Measurements from ENCODE around the gene BRD7. TPM values are rescaled to one million over a fixed set of nuclear protein-coding genes. Genes with fewer than 3 reads are reported as not detected.

Gene BRD7
- polyA plus RNA-seq, 5 donors: 86.5 to 122 (median 104) TPM

DNA sequence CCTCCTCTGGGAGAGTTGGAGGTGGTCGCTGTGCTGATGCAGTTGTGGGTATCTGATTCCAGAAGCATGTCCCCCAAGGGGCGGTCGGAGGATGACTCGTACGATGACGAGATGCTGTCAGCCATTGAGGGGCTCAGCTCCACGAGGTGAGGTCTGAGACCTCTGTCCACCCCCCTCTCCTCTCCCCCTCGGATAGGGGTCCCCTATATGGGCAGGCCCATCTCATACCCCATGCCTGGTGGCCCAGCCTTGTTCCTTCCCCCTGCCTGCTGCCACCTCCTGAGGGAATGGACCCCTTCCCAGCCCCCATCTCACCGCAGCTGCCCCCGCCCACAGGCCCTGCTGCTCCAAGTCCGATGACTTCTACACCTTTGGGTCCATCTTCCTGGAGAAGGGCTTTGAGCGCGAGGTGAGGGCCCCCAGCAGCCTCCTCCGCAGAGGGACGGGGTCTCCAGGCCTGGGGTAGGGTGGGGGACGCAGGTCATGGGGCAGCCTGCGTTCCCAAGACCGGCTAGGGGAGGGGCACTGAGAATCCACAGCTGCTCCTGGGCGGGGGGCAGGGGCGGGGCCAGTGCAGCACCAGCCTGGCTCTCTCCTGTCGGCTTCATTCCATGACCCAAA is 63.2 kb downstream of the BRD7 start:
- no peak for DNase-seq

DNA sequence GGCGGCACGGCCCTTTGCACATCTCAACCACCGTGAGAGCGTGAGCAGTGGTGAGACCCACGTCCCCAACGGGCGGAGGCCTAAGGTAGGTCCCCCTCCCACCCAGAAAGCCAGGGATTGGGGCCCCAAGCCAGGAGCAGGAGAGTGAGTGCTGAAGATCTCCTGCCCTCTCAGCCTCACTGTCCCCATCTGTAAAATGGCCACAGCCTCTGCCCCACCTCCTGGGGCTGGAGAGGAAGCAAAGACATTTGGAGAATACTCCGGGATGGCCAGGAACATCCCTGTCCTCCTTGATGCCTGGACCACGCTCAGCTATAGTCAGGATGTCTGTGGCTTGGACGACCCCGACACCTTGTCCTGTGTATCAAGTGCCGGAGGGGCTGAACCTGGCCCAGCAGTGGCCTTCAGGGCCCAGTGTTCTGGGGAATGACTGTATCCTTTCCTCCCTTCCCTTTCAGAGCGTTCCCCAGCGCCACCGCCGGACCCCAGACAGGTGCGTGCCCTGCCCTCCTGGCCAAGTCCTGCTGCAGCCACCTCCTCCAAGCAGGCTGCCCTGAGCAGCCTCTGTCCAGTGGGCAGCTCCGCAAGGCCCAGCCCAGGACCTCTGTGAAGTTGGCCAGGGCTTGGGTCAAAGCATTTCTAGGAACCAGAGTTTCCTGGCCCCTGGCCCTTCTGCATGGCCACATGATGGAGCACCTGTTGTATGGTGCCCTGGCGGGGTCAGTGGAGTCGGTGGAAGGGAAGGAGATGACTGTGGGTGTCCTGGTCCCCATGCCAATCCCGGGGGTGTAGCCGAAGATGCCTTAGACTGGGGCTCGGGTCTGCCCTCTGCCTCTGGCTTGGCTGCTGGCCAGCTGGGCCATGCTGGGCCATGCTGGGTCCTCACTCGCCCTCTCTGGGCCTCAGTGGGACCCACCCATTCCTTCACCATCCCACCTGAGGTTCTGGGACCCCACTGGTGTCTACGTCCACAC is 64.0 kb downstream of the BRD7 start:
- DNase-seq: no peak

DNA sequence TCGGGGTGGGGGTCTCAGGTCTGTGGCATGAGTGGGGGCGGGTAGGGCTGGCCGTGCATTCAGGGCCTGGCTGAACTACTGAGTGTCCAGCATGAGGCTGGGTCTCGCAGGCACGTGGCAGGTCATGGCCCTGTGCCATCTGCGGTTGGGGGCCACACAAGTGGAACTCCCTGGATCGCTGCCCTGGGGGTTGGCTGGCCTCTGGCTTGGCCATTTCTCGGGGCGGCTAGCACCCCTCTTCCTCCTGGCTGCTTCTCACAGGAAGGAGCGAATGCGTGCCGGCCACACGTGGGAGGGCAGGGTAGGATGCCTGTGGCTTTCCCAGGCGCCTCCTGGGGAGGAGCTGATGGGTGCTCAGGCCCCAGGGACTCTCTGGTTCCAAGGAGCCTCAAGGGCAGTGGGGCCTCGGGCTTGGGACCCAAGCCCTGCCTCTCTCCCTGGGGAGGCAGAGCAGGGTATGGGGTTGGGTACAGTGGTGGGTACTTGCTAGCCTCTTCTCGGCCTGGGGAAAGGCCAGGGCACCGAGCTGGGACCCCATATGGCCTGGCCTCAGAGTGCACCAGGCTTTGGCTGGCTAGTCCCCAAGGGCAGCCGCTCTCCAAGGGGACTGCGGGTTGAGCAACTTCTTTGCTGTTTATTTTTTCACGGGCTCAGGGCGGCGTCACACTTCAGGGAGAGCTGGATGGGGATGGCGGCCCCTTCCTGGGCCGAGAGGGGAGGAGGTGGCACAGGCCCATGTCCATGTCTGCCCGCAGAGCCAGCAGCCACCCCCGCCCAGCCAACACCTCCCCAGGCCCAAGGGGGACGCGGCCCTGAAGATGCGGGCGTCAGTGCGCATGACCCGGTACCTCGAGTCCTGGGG is 65.0 kb downstream of the BRD7 start:
- DNase-seq: peak in 1 of 2 donors; percentile 36

DNA sequence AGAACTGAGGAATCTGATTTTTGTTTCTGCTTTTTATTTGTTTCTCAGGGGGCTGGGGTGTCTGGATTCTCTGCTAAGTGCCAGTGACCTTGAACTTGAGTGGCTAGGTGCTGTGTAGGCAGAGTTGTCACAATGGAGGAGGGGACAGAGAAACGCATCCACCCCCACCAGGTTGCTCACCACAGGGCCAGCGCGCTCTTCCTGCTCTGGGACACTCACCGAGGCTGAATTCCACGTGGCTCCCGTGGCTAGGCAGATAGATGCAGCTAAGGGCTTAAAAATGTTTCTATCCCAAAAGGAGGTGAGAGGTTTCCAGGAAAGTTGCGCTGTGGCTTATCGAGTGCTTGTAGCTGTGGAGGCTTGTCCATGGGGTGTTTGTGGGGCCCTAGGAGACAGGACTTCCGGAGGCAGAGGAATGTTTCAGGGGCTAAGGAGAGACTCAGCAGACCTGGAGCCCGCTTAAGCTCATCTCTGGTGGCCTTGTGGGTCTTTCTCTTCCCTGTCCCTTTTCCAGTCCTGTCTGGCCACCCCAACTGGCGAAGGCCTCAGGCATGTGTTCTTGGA is 65.7 kb downstream of the BRD7 start:
- DNase-seq: no peak

DNA sequence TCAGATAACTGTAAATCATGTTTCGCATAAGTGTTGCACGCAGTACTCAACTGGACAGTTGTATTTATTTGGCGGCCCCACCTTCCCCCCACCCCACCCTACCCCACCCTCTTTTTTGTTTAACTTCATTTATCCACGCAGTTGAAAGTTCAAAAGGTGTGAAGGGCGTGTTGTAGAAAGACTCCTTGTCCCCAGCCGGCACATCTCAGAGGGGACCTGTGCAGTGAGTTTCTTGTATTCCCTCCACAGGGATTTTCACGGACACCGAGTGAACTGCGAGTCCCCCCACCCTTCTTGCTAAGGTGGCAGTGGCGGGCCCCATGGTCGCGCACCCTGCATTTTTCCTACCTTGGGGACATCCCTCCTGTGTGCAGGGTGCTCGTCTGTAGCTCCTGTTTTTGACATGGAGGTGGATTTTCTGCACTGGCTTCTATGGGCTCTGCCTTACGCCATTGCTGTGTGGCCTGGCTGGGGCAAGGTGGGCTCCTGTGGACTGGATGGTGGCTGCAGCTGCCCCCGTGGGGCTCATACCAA is 66.2 kb downstream of the BRD7 start:
- DNase-seq: no peak

DNA sequence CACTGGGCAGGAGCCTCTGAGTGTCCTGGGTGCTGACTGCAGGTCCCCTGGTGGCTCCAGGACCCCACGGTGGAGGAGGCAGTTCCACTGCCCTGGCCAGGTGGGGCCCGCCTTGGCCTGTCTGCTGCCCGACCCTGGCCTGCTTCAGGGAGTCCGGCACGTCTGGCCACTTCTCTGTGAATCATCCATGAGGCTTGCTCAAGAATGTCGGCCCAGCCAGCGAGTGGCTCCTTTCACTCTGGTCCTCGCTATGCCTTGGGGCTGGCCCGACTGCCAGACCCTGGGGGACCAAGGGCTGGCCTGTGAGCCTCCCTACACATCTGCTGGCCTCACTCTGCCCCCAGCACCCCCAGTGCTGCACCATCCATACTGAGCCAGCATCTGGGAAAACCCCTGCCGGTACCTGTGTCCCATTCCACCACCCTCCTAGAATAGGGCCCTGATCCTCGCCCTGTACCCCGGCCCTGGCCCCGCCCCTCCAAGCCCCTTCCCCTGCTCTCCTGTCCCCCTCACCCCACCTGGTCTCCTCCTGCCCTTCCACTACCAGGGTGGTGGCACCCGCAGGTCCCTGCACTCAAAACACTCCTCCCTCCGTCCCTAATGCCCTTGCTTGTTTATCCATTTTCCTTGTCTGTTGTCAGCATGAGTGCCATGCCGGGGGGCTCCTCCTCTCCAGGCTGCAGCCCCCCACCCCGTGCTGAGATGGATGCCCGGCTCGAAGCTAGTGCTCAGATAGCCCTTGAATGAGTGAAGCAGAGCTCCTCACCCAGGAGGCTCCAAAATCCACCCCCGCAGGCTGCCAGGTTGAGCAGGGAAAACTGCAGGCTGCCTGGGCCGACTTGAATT is 66.9 kb downstream of the BRD7 start:
- DNase-seq: no peak

DNA sequence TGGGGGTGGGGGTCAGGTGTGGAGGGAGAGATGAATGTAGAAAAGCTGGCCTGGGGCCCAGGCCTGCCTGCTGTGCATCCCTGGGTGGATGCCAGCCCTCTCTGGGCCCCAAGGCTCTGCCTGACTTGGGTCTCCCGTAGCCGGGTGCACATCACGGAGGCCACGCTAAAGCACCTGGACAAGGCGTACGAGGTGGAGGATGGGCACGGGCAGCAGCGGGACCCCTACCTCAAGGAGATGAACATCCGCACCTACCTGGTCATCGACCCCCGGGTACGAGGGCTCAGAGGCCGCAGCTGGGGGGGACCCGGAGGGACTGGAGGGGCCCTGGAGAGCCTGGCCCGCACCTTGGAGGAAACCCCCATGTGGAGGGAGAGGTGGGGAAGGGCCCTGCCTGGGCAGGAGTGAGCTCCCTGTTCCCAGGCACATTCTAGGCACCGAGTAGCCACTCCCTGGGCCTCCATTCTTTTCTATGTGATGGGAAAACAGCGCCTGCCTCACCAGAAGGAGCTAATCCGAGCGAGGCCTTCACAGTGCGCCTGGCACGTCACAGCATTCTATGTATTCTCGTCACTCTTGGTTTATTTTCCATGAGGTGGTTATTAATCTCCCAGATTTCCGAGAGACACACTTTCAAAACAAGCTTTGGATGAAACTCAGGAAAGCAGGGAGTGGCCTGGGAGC is 67.7 kb downstream of the BRD7 start:
- DNase-seq: no peak

DNA sequence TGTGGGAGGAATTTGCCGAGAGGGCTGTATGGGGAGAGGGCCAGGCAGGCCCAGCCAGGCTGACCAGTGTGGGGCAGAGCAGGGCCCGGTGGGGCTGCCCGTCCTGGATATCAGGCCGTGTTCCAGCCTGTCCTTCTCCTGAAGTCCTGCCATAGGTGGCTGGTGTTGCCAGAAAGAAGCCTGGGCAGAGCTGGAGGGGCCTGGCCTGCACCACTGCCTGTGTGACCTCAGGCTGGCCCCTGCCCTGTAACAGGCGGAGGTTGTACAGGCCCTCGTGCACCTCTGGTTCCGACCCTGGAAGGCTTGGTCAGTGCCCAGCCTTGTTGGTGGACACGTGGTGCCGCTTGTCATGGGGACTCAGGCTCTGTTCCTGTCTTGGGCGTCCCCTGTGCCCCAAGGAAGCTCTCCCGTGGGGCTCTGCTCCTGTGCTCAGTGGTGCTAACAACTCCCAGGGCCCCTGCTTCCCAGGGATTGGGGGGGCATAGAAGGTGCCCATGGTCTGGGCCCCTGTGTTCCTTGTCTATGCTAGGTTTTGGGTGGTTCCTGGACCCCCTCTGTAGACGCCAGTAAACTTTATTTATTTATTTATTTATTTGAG is 69.2 kb downstream of the BRD7 start:
- no peak for DNase-seq

DNA sequence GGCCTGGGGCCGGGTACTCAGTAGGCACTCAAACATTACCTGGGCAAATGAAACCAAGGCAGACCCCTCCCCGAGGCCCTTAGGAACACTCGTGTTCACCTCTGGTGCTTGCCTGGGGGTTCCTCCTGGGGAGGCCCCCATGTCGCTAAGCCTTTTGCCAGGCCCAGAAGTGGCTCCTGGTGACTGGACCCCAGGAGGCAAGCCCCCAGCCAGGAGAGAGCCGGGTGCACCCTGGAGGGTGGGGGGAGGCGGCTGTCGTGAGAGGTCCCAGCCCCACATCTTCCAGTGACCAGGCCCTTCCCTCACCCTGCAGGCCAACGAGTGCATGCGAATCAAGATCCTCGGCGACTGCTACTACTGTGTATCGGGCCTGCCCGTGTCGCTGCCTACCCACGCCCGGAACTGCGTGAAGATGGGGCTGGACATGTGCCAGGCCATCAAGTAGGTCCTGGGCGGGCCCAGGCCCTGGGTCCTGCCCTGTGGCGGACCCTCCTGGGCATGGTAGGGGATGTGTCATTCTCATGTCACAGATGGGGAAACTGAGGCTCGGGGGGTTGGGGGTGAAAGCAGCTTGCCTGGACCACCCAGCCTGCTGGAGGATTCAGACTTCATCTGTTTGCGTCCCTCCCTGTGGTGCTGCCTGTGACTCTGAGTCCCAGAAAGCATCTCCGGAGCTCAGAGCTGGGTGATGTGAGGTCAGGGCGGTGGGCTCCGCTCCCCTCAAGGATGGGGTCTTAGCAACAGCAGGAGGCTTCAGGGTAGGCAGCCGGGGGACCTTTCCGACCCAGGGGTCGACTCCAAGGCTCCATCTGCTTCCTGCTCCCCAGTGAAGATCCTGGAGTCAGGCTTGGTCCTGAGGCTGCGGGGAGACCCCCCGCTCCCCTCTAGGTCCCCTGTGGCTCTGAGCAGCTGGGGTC is 69.9 kb downstream of the BRD7 start:
- DNase-seq: no peak

DNA sequence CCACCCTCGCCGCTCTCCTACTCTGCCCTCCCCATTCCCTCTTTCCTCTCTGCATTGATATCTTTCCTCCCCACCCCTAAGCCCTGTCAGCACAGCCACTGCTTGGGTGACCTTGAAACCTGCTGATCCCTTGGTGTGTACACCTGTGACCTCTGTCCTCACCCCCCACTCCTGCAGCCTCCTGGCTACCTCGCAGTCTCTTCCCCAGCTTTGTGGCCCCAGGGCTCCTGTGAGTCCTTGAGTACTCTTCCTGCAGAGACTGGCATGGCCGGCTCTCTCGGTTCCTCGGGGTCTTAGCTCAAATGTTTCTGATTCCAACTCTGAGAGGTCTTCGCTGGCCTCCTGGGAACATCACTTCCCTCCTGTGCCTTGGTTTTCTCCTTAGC is 70.7 kb downstream of the BRD7 start:
- DNase-seq: no peak

DNA sequence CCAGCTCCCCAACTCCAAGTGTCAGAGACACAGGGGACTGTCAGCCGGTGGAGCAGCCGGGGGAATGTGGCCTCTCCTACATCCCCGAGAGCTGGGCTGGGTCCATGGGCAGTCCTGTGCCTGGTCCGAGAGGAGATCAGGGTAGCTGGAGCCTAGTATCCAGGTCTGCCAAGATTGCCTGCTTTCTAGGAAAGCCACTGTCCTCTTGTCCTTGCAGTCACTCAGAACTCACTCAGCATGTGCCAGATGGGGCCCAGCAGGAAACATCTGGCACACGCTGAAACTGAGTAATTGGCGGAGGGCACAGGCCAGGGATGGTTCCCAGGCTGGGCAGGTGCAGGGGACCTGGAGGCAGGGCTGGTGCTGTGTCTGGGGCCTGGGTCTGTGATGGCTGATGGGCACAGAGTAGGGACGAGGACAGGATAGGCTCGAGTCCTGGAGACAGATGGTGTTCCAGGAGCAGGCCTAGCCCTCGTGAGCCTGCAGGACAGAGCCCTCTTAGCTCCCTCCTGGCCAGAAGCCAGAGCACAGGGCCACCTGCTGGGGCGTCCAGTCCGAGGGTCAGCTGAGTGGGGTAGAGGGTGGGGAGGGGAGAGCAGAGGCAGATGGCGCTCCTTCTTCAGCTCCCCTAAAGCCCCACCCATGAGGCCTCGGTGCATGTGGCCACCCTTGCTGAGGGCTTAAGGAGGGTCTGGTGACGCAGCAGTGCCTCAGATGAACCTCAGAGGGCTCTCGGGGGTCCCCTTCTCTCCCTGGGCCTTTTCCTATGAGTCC is 71.3 kb downstream of the BRD7 start:
- no peak for DNase-seq

DNA sequence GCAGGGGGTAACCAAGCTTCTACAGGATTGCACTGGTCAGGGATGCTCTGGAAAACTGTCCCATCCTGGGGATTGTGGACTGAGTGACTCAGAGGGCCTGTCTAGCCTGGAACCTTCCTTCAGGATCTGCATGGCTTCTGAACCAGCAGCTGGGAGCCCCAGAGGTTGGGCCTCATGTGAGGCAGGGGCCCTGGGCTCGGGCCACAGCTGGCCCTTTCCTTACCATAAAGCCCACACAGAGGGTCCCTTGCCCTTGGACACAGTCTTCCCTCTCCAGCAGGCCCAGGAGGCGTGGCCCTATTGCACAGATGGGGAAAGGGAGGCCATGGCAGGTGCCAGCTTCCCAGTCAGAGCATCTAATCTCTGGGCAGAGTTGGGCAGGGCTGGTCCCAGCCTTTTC is 72.0 kb downstream of the BRD7 start:
- DNase-seq: no peak

DNA sequence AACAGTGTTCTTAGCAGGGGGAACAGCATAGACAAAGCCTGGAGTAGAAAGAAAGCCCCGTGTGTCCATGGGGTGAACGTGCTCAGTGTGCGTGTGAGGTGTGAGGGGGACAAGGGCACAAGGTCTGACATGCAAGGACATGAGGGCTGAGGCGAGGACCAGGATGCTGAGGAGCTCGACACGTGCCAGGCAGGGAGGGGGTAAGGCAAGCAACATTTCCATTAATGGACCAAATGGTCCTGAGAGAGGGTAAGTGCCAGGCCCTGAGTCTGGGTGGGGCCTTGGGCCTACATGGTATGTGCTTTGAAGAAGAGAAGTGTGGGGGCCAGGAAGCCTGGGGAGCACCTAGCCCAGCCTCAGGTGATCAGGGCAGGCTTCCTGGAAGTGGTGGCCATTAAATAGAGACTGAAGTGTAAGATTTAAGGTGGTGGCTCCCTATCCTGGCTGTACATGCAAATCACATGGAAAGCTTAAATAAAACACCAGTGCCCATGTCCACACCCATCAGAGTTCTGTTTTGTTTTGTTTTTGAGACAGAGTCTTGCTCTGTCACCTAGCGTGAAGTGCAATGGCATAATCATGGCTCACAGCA is 73.2 kb downstream of the BRD7 start:
- no peak for DNase-seq

DNA sequence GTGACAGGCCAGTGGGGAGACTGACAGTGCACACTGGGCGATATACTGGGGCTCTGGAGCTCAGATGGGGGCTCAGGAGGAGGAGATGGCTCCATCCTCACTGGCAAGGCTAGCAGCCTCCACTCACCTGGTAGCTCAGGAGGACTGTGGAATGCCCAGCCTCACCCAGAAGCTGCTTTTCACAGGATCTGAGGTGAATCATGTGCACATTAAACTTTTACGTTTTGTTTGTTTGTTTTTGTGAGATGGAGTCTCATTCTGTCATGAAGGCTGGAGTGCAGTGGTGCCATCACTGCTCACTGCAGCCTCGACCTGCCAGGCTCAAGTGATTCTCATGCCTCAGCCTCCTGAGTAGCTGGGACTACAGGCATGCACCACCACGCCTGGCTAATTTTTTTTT is 73.8 kb downstream of the BRD7 start:
- DNase-seq: no peak

DNA sequence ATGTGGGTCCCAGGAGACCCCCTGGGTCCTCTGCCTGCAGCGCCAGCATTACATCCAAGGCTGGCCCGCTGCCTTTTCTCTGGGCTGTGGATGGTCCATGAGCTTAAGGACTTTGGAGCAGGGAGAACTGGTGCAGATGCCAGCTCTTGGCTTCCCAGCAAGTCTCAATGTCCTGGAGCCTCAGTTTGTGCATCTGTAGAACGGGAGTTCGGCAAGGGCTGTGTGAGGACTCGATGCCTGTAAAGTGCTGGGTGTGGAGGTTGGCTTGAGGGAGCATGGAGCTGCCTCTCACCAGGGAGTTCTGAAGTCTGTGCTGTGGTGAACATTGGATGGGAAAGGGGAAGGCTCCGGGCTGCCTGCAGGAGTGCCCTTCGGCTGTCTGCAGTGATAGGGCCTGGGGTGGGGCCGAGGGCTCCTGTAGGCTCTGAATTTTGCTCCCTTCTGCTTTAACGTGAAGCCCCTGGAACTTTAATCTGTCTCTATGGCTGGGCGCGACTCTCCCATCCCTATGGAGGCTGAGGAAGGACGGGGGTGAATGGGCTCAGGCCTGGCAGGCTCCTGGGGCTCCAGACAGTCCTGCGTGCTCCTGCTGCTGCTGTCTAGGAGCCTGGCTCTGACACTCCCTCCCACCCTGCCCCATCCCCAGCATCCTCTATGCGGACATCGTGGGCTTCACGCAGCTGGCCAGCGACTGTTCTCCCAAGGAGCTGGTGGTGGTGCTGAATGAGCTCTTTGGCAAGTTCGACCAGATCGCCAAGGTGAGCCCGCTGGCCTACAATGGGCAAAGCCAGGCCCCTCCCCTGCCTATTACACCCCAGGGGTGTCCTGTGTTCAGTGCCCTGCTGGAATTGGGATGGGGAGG is 74.6 kb downstream of the BRD7 start:
- DNase-seq: no peak

DNA sequence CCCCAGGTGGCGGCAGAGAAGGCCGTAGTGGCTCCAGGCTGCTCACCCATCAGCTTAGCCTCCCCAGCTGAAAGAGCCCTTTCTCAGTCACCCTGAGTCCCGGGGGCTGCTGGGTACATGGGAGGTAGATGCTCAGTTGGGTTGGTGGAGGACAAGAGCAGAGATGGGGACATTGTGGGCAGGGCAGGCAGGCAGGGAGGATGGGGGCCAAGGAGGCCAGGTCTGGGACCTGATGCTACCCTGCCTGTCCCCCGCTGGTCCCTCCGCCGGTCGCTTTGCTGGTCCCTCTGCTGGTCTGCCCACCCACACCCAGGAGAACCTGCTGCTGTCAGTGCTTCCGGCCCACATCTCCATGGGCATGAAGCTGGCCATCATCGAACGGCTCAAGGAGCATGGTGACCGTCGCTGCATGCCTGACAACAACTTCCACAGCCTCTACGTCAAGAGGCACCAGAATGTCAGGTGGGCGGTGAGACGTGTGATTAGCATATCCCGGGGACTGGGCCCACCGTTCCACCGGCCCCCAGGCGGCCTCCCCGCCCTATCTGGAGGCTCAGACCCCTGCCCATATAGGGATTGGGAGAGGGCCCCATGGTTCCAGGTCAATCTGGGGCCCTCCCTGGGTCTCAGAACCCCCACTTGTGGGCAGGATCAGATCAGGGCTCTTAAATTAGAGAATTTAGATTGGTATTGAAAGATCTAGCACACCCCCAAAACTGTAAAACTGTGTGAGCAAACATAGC is 75.6 kb downstream of the BRD7 start:
- no peak for DNase-seq

All from right lung (tissue), 5 donors.